Skeletal muscle cell (primary cell): ENCODE data around the gene CABYR.

Experiments used
- DNase-seq: peaks from one replicate; pipeline ENCODE4 v3.0.0-alpha.2; 2010; ENCODE audit warnings: low read depth
- H3K4me3 ChIP-seq: 2 replicates; pipeline ENCODE4 v1.5.1; 2011; ENCODE audit warnings: low read depth, mild to moderate bottlenecking, control low read depth, low read length, moderate library complexity

CABYR gene, protein sequence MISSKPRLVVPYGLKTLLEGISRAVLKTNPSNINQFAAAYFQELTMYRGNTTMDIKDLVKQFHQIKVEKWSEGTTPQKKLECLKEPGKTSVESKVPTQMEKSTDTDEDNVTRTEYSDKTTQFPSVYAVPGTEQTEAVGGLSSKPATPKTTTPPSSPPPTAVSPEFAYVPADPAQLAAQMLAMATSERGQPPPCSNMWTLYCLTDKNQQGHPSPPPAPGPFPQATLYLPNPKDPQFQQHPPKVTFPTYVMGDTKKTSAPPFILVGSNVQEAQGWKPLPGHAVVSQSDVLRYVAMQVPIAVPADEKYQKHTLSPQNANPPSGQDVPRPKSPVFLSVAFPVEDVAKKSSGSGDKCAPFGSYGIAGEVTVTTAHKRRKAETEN

DNA sequence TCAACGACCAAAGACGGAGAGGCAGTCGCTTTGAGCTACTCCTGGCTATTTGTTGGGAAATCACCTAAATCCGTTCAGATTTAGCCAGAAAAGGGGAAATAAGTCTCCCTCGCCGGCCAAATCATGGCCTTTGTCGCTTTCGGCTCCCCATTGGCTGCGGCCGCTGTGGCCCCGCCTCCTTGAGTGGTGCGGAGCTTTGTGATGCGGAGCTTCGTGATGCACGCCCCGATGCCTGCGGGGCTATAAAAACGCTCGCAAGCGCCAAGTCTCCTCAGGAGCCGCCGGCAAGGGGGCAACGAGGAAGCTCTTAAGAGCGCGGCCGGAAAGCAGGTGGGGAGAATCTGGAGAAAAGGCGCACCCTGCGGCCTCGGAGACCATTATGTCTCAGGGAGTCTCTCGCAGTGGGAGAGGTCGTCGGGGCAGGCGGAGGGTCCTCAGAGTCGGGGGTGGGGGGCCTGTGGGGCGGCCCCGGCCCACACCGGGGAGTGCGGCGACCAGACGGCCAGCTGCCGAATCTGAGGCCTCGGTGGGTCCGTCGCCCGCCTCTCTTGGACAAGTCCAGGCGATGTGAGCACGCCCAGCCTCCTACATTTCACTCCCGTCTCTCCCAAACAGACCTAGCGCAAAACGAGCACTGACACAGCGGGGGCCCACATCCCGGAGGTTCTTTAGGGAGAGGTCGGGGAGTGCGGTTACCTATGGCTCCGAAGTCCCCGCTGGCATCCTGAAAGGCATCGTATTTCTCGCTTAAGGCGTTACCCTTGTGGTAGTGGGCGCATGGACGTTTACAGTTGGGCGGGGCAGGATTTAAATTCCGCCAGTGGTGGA lies at the start of gene CABYR:
CABYR (plus strand) TSS at position 274 of the 828 bp plus-strand sequence. CDS start 4,053 bp downstream, outside the sequence.
- peak; percentile 66 for DNase-seq

DNA sequence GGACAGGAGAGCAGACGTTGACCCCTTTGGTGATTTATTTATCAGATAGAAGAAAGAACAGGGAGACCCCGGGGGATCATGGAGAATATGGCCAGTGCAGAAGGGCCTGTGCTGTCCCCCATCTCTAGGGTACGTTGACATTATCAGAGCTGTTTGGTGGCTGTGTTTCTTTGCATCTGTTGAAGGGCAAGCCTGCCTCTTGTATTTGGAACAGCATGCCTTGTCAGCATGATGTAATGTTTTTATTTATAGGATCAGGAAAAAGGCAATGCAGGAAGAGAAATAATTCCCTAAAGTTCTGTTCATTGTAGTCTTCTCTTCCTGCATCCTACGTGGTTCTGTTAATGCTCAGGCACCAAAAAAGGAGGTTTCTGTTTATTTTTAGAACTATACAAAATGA lies 49.8 kb upstream of the CABYR start:
- no peak overlapping the region for H3K4me3 ChIP-seq
- DNase-seq = no peak

More for the DNA sequence above, at the start of gene CABYR:
- H3K4me3 ChIP-seq = peak within 1 kb of the TSS; percentile 68

- H3K4me3 ChIP-seq = no peak overlapping the region
- no peak for DNase-seq
Observed at GRCh38 chr18:24089515-24090337, 49.1 kb upstream of the CABYR start.

DNA sequence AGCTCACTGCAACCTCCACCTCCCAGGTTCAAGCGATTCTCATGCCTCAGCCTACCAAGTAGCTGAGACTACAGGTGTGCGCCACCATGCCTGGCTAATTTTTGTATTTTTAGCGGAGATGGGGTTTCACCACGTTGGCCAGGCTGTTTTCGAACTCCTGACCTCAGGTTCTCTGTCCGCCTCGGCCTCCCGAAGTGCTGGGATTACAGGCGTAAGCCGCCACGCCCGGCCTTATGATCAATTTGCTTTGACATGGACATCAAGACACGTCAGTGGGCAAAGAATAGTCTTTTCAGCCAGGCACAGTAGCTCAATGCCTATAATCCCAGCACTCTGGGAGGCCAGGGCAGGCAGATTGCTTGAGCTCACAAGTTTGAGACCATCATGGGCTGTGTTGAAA lies 48.0 kb upstream of the CABYR start:
- no peak for DNase-seq

GRCh38 chr18:24094561-24094960 lies 44.3 kb upstream of the CABYR start:
- no peak overlapping the region for H3K4me3 ChIP-seq
- no peak for DNase-seq

More for the DNA sequence above, 48.0 kb upstream of the CABYR start:
- no peak overlapping the region for H3K4me3 ChIP-seq

DNA sequence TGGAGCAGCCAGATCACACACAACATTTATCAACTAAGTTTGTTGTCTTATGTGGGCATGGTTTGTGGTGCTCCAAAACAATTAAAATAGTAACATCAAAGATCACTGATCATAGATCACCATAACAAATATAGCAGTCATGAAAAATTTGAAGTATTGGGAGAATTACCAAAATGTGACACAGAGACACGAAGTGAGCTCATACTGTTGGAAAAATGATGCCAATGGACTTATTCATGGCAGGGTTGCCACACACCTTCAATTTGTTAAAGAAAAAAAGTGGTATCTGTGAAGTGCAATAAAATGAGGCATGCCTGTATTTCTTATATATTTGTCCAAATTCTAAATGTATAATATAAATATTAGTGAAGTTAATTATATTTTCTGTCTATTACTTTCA lies 42.9 kb upstream of the CABYR start:
- no peak for DNase-seq
- no peak overlapping the region for H3K4me3 ChIP-seq

- no peak overlapping the region for H3K4me3 ChIP-seq
- DNase-seq = no peak
Observed at GRCh38 chr18:24103320-24104021, 35.4 kb upstream of the CABYR start.

GRCh38 chr18:24104486-24104885 lies 34.4 kb upstream of the CABYR start:
- no peak overlapping the region for H3K4me3 ChIP-seq
- no peak for DNase-seq

DNA sequence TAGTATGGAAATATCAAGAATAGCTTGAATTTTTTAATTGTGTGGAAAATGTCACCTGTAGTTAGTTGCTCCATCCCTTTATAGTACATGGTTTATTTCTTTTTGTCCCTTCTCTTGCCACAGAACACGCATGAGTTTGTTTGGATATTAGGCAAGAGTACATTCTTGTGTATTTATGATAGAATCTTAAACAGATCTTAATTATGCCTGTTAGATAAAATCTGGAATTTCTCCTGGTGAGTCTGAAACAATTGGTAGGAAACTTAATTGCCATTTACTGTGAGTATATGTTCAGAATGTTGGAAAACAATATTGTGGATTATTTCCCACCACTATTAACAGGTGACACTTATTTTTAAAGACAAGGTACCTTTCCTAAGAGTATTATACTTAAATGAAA lies 30.2 kb upstream of the CABYR start:
- DNase-seq = no peak

DNA sequence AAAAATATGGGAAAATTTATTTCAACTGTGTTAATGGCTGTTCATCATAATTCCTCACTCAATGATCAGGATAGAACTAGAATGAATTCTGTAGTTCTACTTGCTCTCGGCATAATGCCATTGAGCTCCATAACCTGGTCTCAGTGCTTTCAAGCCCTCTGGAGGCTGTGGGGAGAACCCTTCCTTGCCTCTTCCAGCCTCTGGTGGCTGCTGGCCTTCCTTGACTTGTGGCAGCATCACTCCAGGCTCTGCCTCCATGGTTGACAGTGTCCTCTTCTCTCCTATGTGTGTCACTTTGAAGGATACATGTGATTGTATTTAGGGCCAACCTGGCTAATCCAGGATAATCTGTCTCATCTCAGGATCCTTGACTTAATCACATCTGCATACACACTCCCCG lies 26.9 kb upstream of the CABYR start:
- H3K4me3 ChIP-seq = no peak overlapping the region
- DNase-seq = no peak

More for the DNA sequence above, 30.2 kb upstream of the CABYR start:
- H3K4me3 ChIP-seq = no peak overlapping the region

- DNase-seq = no peak
- no peak overlapping the region for H3K4me3 ChIP-seq
Observed at GRCh38 chr18:24112464-24112863, 26.4 kb upstream of the CABYR start.

DNA sequence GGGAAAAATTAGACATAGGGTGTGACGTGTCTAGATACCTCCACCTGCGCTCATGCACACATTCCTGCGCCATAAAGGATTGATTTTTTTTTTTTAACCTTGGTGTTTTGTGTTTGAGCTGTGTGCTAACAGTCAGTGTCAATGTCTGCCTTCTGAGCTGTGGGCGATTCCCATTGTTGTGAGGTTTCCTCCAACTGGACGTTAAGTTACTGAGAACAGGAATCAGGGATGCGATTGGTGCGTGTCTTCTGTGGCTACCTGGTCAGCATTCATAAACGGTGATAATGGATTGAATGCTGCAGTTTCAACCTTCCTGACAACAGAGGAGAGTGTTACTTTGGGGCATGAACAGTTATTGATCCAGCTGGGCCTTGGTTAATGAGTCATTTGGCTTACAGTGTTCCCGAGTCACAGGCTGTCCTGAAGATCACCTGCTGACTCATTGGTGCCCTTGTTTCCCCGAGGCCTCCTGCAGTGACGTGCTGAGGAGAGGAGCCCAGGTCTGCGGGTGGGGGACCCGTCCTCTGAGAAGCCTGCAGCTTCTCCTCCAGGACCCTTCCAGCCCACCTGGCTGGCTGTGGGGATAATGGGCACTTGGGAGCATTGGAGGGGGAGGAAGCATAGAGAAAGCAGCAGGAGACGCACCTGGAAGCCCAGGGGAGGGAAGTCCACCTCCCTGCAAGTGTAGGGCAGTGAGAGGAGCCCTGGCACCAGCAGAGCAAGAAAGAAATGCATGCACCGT lies 25.8 kb upstream of the CABYR start:
- DNase-seq = peak; percentile 41
- no peak overlapping the region for H3K4me3 ChIP-seq

- H3K4me3 ChIP-seq = no peak overlapping the region
- DNase-seq = no peak
Observed at GRCh38 chr18:24114924-24115549, 23.8 kb upstream of the CABYR start.

- no peak for DNase-seq
- H3K4me3 ChIP-seq = no peak overlapping the region
Observed at GRCh38 chr18:24115628-24116027, 23.2 kb upstream of the CABYR start.

DNA sequence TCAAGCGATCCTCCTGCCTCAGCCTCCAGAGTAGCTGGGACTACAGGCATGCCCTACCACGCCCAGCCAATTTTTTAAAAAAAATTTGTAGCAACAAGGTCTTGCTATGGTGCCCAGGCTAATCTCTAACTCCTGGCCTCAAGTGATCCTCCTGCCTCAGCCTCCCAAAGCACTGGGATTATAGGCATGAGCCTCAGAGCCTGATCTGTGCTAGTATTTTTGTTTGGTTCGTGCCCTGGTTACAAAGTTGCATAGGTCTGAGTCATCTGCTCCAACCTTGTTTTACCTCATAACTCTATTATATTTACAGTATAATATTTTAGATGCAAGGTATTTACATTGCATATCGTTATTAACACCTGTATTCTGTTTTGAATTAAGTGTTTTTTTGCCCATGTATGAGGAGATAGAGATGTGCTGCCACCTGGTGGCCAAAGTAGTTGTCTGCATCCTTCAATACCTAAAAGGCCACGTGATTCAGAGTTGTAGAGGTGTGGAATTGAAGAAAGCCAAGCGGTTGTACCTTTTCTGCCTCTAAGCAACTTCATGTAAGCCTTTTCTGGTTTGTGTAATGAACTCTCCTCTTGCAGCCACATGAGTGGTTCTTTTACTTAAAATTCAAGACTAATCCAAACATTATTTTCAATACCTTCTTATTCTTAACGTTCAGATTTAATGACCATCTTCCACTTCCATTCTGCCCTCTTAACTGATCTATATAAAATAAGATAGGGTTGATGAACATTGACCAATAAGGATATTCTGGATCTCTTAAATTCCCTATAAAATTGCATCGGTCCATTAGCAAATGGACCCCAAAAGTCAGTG lies 19.9 kb upstream of the CABYR start:
- no peak overlapping the region for H3K4me3 ChIP-seq
- peak; percentile 14 for DNase-seq

GRCh38 chr18:24120676-24121075 lies 18.2 kb upstream of the CABYR start:
- DNase-seq = no peak
- no peak overlapping the region for H3K4me3 ChIP-seq

GRCh38 chr18:24121625-24122024 lies 17.2 kb upstream of the CABYR start:
- DNase-seq = no peak
- H3K4me3 ChIP-seq = no peak overlapping the region
